GM19455 (cell line): Measurements from ENCODE around the gene MARCHF3.
"Not testable (repeated sequence)": the region's sequence is repeated elsewhere in the genome, so short reads cannot be mapped to it uniquely, and the experiment has no call there.

Experiments
- ATAC-seq: cut with Tn5 transposase; IDR thresholded peaks from one replicate; pipeline ENCODE4 v1.9.1; 2021; ENCODE audit not compliant: unreplicated experiment

The MARCHF3 gene

GRCh38 chr5:126881821-126882600, 148.3 kb downstream of the MARCHF3 start:
- no peak for ATAC-seq

- no peak for ATAC-seq
Observed at GRCh38 chr5:126878634-126879033, 151.7 kb downstream of the MARCHF3 start.

GRCh38 chr5:126878085-126878484, 152.3 kb downstream of the MARCHF3 start:
- no peak for ATAC-seq

- no peak for ATAC-seq
Observed at GRCh38 chr5:126877602-126878001, 152.8 kb downstream of the MARCHF3 start.

GRCh38 chr5:126875303-126875785, 155.0 kb downstream of the MARCHF3 start:
- ATAC-seq = no peak

GRCh38 chr5:126872561-126873354, 157.6 kb downstream of the MARCHF3 start:
- no peak for ATAC-seq

GRCh38 chr5:126871441-126871840, 158.9 kb downstream of the MARCHF3 start:
- no peak for ATAC-seq

- ATAC-seq = peak; percentile 74
Observed at GRCh38 chr5:126869005-126869451, 161.3 kb downstream of the MARCHF3 start.

- ATAC-seq = no peak
Observed at GRCh38 chr5:126868338-126869004, 161.9 kb downstream of the MARCHF3 start.

- ATAC-seq = no peak
Observed at GRCh38 chr5:126866851-126867636, 163.3 kb downstream of the MARCHF3 start.

- ATAC-seq = no peak
Observed at GRCh38 chr5:126865299-126865698, 165.1 kb downstream of the MARCHF3 start.

- no peak for ATAC-seq
Observed at GRCh38 chr5:126864042-126864688, 166.2 kb downstream of the MARCHF3 start.

GRCh38 chr5:126863402-126863801, 167.0 kb downstream of the MARCHF3 start:
- ATAC-seq = no peak

- ATAC-seq = no peak
Observed at GRCh38 chr5:126858441-126858840, 171.9 kb downstream of the MARCHF3 start.

- no peak for ATAC-seq
Observed at GRCh38 chr5:126857472-126858410, 172.6 kb downstream of the MARCHF3 start.

GRCh38 chr5:126855266-126855665, 175.1 kb downstream of the MARCHF3 start:
- ATAC-seq = no peak

- no peak for ATAC-seq
Observed at GRCh38 chr5:126854526-126855110, 175.7 kb downstream of the MARCHF3 start.

GRCh38 chr5:126853541-126854307, 176.6 kb downstream of the MARCHF3 start:
- ATAC-seq = not testable (repeated sequence)
